HG02973 (cell line): ENCODE data around the gene RAC2.

Experiments used
- ATAC-seq: cut with Tn5 transposase; IDR thresholded peaks from one replicate; pipeline ENCODE4 v1.9.1; 2021; ENCODE audit warnings: moderate library complexity; ENCODE audit not compliant: unreplicated experiment

Gene RAC2

GRCh38 chr22:37276776-37277175, 32.7 kb upstream of the RAC2 start:
- no peak for ATAC-seq

- no peak for ATAC-seq
These were observed 31.6 kb upstream of the RAC2 start for GRCh38 chr22:37275622-37276021.

- ATAC-seq, result no peak
These were observed 31.1 kb upstream of the RAC2 start for GRCh38 chr22:37275134-37275533.

GRCh38 chr22:37274380-37274862, 30.4 kb upstream of the RAC2 start:
- ATAC-seq, result no peak

- ATAC-seq, result no peak
These were observed 29.8 kb upstream of the RAC2 start for GRCh38 chr22:37273846-37274225.

GRCh38 chr22:37273126-37273845, 29.2 kb upstream of the RAC2 start:
- ATAC-seq, result no peak

GRCh38 chr22:37270928-37271650, 27.0 kb upstream of the RAC2 start:
- no peak for ATAC-seq

- no peak for ATAC-seq
These were observed 26.0 kb upstream of the RAC2 start for GRCh38 chr22:37269936-37270678.

- no peak for ATAC-seq
These were observed 23.8 kb upstream of the RAC2 start for GRCh38 chr22:37267661-37268413.

GRCh38 chr22:37267135-37267587, 23.1 kb upstream of the RAC2 start:
- peak; percentile 82 for ATAC-seq

GRCh38 chr22:37266581-37267134, 22.6 kb upstream of the RAC2 start:
- ATAC-seq, result no peak

GRCh38 chr22:37263966-37264887, 20.2 kb upstream of the RAC2 start:
- no peak for ATAC-seq

GRCh38 chr22:37262346-37262745, 18.3 kb upstream of the RAC2 start:
- no peak for ATAC-seq

GRCh38 chr22:37260901-37261336, 16.9 kb upstream of the RAC2 start:
- no peak for ATAC-seq

GRCh38 chr22:37260155-37260795, 16.2 kb upstream of the RAC2 start:
- no peak for ATAC-seq

- ATAC-seq, result no peak
These were observed 15.5 kb upstream of the RAC2 start for GRCh38 chr22:37259540-37260029.

GRCh38 chr22:37258753-37259401, 14.8 kb upstream of the RAC2 start:
- ATAC-seq, result no peak

- no peak for ATAC-seq
These were observed 14.1 kb upstream of the RAC2 start for GRCh38 chr22:37258005-37258752.
